ENCODE data around the gene ANKRD33B.
"Not testable (repeated sequence)": the region's sequence is repeated elsewhere in the genome, so short reads cannot be mapped to it uniquely, and the experiment has no call there.

Gene ANKRD33B

DNA sequence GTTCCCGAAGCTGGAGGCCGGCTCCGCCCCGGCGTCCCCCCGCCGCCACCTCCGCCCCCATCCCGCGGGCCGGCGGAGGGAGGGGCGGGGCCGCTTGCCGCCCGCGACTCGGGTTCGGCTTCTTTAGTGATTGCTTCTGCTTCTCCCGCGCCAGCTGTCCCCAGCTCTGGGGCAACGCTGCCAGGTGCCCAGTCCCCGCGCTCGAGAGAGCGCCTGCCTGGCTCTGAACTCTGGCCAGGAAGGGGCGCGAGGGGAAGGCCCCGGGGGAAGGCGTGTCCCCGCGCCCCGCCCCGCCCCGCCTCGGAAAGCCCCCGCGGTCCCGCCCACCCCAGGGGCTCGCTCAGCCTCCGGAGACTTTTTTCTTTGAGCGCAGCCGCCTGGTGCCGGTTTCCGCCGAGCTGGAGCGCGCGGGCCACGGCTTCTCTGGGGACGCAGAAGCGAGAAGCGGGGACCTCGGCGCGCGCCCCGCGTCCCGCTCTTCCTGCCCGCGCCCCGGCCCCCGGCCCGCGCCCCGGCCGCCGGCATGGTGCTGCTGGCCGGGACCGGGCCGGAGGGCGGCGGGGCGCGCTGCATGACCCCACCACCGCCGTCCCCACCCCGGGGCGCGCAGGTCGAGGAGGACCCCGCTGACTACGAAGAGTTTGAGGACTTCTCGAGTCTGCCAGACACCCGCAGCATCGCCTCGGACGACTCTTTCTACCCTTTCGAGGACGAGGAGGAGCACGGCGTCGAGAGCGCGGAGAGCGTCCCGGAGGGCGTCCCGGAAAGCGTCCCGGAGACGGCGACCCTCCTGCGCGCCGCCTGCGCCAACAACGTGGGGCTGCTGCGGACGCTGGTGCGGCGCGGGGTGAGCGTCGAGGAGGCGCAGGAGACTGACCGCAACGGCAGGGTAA lies at the start of gene ANKRD33B:
Gene ANKRD33B, plus strand, starts transcription at position 126 of the 893 bp plus-strand sequence. Its CDS starts 398 bp downstream, at position 524.
- DNase-seq (ENCODE audit: low read depth): peak; percentile 36

- DNase-seq (ENCODE audit: low read depth): not testable (repeated sequence)
Measured at GRCh38 chr5:10514572-10514971, 49.3 kb upstream of the ANKRD33B start.

DNA sequence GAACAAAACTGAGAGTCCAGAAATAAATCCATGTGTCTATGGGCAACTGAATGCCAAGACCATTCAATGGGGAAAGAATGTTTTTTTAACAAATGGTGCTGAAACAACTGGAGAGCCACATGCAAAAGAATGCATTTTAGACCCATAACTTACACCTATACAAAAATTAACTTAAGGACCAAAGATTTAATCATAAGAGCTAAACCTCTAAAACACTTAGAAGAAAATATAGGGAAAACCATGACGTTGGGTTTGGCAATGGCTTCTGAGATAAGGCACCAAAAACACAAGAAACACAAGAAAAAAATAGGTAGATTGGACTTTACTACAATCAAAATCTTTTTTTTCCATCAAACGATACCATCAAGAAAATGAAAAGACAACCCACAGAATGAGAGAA lies 48.4 kb upstream of the ANKRD33B start:
- no peak for DNase-seq (ENCODE audit: low read depth)

GRCh38 chr5:10518347-10518746 lies 45.5 kb upstream of the ANKRD33B start:
- peak; percentile 81 for DNase-seq (ENCODE audit: low read depth)

GRCh38 chr5:10519729-10520128 lies 44.1 kb upstream of the ANKRD33B start:
- no peak for DNase-seq (ENCODE audit: low read depth)

DNA sequence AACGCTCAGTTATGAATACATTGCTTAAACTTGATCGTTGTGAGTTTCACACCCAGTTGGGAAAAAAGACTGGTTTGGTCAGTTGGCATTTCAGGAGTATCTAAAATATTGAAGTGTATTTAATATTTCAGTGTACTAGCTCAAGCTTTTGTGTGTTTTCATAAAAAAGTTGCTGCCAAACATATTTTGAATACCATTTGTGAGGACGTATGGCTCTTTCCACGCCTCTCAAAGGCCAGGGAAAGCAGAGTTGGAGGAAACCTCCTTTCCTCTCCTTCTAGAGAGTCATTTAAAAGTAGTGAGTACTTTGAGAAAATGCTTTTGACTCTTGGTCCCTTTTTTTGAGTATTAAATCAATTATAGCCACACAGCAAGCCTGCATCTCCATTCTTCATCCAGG lies 43.2 kb upstream of the ANKRD33B start:
- DNase-seq (ENCODE audit: low read depth): no peak

DNA sequence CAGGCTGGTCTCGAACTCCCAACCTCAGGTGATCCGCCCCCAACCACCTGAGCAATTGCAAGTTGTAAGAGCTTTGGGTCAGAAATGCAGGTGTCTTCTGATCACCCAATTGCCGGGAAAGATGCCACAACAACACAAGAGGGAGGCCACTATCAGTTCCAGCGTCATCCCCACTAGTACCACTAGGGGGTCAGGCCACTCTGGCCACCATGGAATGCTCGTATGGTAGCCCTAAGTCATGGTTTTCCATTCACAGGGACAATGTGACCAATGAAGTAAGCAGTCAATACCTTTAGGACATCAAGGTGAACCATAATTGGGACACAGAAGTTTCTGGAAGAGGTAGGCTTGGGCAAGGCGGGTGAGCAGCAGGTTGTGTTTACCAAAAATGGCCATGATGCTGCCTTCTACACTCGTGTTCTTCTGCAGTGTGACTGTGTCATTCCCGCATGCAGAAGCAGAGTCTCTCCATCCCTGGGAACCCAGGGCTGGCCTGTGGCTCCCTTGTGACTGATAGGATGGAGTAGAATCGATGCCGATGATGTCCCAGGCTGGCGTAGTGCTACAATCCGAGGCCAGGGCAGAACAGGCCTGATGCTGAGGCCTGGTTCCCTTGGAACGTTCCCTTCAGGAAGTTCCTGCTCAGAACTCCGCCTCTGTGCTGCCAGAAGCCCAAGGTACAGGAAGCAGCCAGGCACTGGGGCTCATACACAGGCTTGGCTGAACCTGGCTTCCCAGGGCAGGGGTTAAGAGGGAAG lies 42.2 kb upstream of the ANKRD33B start:
- DNase-seq (ENCODE audit: low read depth): no peak

GRCh38 chr5:10522224-10522611 lies 41.7 kb upstream of the ANKRD33B start:
- no peak for DNase-seq (ENCODE audit: low read depth)

- peak; percentile 41 for DNase-seq (ENCODE audit: low read depth)
Measured at GRCh38 chr5:10524376-10525123, 39.3 kb upstream of the ANKRD33B start.

DNA sequence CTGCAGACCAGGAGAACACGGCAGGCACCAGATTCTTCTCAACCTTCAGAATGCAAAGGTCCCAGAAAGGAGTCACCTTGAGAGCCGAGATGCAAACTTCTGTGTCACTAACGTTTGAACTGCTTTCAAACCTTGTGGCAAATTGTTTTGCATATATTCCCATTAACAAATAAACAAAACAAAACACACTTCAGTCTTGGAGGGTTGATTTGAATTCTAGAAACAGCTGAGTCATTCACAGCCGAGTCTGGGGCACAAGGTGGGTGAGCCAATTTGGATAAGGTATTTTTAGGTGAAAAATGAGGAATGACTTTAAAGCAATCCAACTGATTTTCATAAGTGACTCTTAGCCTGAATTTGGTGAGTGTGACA lies 38.8 kb upstream of the ANKRD33B start:
- DNase-seq (ENCODE audit: low read depth): no peak

DNA sequence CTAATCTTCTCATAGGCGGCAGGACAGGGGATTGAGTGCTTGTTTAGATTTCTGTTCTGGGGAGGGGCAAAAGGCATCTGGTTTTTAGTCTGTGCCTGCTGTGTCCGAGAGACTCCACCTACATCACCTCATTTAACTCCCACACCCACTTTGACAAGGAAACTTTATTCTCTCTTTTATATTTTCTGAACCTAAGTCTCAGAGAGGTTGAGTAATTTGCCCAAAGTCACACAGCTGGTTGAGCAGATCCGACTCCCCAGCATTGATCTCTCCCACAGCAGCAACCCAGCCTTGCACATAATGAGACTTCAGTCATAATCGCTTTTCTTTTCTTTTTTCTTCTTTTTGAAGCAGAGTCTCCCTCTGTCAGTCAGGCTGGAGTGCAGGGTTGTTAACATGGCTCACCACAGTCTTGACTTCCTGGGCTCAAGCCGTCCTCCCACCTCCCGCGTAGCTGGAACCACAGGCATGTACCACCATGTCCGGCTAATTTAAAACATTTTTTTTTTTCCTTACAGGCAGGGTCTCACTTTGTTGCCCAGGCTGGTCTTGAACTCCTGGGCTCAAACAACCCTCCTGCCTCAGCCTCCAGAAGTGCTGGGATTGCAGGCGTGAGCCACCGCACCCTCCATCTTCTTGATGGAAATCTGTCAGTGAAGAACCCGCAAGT lies 36.5 kb upstream of the ANKRD33B start:
- DNase-seq (ENCODE audit: low read depth): peak; percentile 31

GRCh38 chr5:10528056-10528816 lies 35.6 kb upstream of the ANKRD33B start:
- DNase-seq (ENCODE audit: low read depth): no peak

- DNase-seq (ENCODE audit: low read depth): no peak
Measured at GRCh38 chr5:10528827-10529226, 35.0 kb upstream of the ANKRD33B start.

DNA sequence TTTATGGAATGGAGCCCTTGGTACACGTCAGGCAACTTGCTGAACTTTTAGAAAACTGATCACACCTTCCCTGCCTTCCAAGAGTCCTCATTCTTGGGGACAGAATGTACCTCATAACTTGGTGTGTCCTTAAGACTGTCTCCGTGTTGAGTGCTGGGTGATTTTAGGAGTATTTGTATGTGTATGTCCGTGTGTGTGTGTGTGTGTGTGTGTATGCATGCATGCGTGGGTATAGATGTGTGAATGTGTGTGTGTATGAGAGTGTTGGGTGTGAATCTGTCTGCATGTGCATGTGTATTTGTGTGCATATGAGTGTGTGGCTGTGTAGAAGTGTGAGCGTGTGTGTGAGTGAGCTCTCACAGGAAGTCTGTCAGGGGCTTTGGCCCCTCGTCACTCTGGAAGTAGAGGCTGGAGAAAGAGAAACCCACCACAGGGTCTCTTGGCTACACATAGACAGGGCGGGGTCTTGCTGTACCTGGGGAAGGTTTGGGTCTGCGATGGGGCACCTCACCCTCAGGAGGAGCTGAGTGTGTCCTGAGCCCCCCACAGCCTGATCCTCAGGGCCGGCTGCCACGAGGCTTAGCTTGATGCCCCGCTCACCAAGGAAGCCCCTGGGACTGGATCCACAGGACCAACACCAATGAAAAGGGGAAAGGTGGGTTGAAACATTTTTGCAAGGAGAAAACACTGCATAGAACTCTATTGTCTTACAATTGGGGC lies 33.1 kb upstream of the ANKRD33B start:
- no peak for DNase-seq (ENCODE audit: low read depth)

GRCh38 chr5:10532421-10532820 lies 31.4 kb upstream of the ANKRD33B start:
- no peak for DNase-seq (ENCODE audit: low read depth)

DNA sequence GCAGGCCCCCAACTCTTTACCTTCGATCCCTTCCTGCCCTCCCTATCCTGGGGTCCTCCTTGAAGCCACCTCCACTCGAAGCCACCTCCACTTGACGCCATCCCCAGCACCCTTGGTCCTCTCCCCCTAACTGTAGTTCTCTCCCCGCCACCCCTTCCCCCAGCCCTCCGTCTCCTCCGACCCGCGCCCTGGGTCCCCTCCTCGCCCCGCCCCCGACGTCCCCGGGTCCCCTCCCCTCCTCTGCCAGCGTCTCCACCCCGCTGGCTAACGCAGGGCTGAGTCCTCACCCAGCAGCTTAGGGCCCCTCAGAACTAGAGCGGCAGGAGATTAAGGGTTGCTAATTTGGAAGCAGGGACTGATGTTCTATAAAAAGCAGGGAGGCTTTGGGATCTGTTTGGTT lies 30.6 kb upstream of the ANKRD33B start:
- no peak for DNase-seq (ENCODE audit: low read depth)

- no peak for DNase-seq (ENCODE audit: low read depth)
Measured at GRCh38 chr5:10534561-10535530, 29.0 kb upstream of the ANKRD33B start.

DNA sequence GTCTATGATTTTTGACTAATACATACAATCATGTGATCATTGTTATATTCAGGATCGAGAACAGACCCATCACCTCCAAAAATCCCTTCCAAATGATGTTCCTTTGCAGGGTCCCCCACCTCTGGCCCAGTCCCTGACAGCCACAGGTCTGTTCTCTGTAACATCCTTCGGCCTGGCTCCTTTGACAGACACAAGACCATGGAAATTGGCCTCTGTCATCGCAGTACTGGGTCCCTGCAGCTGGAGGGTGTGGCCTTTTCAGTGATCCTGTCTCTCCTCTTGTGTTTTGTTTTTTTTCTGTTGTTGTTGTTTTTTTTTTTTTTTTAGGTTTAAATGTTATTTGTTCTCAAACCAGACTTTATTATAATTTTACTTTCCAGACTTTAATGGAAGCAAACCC lies 27.4 kb upstream of the ANKRD33B start:
- DNase-seq (ENCODE audit: low read depth): no peak

- DNase-seq (ENCODE audit: low read depth): no peak
Measured at GRCh38 chr5:10536931-10537579, 26.8 kb upstream of the ANKRD33B start.

All from amniotic epithelial cell (primary cell).